ENCODE results near the gene PLCE1.

GRCh38 chr10:94012834-94013233 lies 19.1 kb downstream of the PLCE1 start:
- no peak for TF ChIP-seq EZH2 (IDR thresholded peaks at IDR 0.05; ENCODE audit: borderline replicate concordance)
- no peak for TF ChIP-seq CTCF (IDR thresholded peaks at IDR 0.05; ENCODE audit: poor library complexity)

Data from hepatocyte (in vitro differentiated cells).